NCI-H1417 treated with DMSO at 0.1 percent for 48 hours (cell line): ENCODE data around the gene LIN52.
A peak's percentile ranks its signal among the peaks of the same experiment; 100 is the strongest.

ENCODE experiments used
- DNase-seq: peaks from one replicate; lab custom pipeline; 2025; lab: John Stamatoyannopoulos, UW

Gene LIN52, protein sequence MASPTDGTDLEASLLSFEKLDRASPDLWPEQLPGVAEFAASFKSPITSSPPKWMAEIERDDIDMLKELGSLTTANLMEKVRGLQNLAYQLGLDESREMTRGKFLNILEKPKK

DNA sequence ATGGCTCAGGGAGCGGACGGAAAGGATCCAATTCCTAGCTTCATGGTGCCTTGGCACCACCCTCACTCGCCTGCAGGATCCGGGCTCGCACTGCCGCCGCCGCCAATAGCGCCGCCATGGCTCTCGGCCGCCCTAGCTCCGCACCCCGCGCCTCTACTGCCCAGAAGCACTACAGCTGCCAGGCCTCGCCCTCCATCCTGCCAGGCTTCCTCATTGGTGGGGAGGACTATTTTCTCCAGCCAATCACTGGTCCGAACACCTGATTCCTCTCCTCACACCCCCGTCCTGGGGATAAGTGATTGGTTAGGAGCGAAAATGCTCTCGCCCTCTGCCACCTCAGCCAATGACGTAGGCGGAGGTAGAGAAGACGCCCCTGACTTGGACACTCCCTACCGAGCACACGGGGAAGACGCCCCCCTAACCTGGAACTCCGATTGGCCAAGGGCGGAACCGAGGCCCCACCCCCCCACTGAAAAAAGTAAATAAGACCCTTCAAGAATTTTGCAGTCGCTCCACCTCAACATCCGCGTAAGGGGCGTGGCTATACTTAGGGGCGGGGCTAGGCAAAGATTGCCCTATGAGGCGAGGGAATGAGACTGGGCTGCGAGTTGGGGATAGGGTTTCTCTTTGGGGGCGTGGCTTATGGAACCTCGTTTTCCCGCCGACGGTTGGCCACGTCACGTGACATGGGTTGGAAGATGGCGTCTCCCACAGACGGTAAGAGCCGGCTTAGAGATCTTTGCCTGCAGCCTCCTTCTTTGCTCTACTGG lies at the start of gene LIN52, which contains the start of gene ALDH6A1:
Gene LIN52, plus strand, starts transcription at position 680 of the 770 bp plus-strand sequence. Its CDS starts 19 bp downstream, at position 699.
Gene ALDH6A1, minus strand, starts transcription at position 177 of the 770 bp plus-strand sequence. Its CDS starts 59 bp downstream, at position 118.
- peak; percentile 99 for DNase-seq

DNA sequence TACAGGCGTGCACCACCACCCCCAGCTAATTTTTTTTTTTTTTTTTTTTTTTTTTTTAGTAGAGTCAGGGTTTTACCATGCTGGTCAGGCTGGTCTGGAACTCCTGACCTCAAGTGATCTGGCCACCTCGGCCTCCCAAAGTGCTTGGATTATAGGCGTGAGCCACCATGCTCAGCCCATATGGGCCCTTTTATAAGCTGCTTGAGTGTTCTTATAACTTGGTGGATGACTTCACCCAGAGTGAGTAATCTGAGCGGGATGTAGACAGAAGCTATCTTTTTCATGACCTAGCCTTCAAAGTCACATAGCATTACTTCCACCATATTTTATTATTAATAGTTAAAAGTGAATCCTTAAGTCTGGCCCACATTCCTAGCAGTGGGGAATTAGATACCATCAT lies 49.2 kb upstream of the LIN52 start:
- DNase-seq, result no peak

DNA sequence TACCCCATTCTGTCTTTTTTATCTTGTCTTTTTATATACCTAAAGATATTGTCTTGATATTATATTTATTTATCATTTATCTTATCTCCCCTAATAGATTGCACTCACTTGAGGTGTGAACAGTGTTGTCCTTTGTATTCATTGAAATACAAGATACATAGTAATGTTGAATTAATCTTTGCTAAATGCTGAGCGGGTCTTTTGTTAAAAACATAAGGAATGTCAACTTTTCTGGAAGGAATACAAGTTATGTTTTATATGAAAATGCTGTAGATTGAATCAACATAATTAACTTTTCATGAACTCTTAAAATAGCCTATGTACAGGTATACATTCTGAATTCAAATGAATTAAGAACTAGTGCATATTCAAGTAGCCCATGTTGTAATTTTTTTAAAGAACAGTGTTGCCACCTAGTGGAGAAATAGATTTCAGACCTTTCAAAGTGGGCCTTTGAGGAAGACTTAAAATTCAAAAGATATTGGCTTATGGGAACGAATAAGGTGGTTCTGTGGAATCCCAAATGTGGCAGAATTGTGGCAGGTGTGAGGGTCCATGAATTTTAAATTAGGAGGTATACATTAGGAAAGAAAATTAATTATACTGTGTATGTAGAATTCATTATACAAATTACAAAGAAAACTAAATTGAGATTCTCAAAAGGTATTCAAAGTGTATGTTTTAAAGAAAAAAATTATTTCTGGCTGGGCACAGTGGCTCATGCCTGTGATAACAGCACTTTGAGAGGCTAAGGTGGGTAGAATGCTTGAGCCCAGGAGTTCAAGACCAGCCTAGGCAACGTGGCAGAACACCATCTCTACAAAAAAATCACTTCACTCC lies 46.5 kb upstream of the LIN52 start:
- DNase-seq, result no peak

DNA sequence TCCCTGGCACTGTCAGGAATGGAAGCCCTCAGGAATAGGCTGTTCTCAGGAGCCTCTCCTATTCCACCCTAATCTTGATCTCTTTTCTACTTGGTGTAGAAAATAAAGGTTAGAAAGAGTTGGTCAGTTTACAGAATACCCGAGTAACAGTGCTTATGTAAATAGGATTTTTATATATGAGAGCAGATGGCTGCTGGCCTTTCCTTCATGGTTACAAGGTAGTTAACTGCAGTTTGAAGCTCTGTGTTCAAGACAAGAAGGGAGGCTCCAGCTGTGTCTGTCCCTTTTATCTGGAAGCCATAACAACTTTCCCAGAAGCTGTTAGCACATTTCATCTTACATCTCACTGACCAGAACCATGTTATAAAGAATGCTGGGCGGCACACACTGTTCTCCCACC lies 42.5 kb upstream of the LIN52 start:
- DNase-seq, result no peak

DNA sequence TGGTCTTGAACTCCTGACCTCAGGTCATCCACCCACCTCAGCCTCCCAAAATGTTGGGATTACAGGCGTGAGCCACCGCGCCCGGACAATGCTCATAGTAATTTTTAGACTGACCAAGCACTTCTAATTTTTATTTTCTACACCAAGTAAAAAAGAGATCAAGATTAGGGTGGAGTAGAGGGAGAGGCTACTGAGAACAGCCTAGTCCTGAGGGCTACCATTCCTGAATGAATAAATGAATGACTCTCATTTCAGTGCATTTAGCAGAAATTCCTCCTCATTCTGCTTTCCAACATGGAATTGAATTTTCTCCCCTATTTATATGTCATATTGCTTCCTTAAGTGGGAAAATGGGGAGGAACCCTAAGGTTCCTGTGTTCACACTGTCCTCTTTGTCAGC lies 39.2 kb upstream of the LIN52 start:
- DNase-seq, result no peak

DNA sequence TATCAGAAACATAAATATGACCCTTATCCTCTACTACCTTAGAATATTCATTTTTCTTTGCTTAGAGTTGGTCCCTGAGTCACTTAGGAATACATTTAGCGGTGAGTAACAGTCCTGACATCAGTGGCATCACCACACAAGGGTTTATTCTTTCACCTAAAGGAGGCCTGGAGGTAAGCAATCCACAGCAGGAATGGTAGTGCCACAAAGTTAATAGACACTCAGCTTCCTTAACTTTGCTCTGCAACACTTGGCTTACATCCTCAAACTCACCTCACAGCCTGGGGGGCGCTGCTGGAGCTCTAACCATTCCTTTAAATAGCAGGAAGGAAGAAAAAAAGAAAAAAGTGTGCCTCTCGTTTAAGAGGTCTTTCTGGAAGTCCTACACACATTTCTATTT lies 36.5 kb upstream of the LIN52 start:
- no peak for DNase-seq

DNA sequence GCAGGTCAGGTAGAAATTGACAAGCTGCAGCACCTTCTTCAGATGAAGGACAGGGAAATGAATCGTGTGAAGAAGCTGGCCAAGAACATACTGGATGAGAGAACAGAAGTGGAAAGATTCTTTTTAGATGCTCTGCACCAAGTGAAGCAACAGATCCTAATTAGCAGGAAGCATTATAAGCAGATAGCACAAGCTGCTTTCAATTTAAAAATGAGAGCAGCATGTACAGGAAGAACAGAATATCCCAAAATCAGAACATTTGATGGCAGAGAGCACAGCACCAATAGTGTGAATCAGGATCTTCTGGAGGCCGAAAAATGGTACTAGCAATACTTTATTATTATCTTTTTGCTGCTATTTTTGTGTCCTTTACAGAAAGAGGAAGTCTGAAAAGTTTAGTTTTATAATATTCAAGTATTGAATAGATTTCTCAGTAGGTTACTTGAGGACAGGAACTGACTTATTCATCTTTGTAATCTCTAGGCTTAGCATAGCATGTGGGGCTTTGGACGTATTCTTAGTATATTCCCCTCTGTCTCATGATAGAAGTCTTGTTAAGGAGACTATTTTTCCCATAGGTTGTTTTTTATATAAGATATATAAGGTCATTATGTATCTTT lies 34.8 kb upstream of the LIN52 start:
- no peak for DNase-seq

DNA sequence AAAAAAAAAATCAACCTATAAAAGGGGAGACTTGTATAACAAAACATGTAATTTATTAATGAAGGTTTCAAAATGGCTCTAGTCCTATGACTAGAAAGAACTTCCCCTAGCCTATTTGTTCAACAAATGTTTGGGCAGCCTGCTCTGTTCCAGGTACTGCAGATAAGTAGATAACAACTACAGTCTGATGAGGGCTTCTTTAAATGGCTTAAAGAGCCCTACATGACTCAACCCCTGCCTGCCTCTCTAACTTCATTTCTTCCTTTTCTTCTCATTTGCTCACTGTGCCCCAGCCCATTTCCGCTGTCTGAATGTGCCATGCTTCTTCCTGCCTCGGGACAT lies 22.0 kb upstream of the LIN52 start:
- DNase-seq, result no peak

DNA sequence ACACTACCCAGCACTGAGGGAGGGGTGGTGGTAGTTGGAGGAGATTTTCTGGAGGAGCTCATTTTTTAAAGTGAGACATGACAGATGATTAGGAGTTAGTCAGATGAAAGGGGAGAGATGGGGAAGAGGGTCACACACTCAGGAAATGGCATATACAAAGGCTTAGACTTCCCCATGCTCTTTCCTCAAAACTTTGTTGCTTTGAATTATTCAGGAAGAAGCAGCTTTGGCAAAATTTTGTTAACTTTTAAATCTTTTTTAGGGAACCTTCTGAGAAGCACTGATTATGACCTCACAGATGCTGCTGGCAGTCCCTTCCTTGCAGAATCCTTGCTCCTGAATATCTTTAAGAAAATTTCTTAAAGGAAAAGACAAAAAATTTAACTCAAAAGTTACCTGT lies 20.3 kb upstream of the LIN52 start:
- DNase-seq, result no peak

DNA sequence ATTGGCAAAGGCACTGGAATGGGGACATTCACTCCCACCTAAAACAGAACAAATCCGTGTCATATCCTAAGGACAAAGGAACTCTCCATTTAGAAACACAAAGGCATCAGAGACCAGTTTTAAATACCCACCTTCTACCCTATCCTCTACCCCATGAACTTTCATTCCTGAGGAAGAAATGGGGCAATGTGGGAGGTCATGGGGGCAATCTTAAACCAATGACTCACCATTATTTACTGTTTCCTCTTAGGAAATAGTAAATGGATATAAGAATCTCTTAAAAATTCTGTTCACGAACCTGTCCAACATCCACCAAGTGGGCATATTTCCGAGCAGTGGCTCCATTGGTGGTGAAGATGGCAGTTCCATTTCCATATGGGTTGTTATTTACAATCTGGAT lies 19.9 kb upstream of the LIN52 start:
- DNase-seq, result no peak

DNA sequence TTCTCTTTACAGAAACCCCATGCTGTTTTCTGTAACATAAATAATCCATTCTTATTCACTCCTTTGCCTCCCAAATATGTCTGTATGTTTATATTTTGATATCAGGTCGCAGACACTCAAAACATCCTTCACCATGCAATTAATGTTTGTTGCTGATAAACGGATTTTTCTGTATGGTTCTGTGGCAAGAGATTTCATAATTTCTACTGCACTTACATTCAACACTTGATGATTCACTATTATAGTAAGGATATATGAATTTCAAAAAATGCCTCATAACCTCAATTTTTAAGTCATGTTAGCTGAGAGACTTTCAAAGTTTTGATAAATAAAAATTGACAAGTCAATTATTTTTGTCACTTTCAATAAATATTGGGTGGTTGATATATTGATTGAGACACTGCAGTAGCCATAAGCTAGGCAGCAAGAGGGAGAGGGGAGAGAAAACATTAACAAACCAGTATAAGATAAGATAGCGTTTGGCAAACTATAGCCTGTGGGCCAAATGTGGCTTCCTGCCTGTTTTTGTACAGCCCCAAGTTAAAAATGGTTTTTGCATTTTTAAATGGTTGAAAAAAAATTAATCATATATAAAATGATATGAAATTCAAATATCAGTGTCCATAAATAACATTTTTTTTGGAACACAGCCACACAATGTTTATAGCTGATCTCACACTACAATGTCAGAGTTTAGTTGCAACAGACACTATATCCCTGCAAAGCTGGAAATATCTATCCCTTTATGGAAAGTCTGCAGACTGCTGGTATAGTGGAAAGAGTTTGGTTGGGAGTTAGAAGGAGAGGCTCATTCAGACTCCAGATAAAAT lies 18.8 kb upstream of the LIN52 start:
- no peak for DNase-seq

DNA sequence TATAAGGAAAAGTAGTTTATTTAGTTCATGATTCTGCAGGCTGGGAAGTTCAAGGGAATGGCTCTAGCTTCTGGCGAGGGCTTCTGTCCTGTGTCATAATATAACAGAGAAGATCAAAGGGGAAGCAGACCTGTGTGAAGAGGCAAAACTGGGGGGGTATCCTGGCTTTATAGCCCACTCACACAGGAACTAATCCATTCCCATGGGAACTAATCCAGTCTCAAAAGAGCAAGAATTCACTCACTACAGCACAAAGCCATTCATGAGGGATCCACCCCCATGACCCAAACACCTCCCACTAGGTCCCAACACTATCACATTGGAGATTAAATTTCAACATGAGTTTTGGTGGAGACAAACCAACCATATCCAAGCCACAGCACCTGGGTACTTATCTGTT lies 7.4 kb upstream of the LIN52 start:
- no peak for DNase-seq

DNA sequence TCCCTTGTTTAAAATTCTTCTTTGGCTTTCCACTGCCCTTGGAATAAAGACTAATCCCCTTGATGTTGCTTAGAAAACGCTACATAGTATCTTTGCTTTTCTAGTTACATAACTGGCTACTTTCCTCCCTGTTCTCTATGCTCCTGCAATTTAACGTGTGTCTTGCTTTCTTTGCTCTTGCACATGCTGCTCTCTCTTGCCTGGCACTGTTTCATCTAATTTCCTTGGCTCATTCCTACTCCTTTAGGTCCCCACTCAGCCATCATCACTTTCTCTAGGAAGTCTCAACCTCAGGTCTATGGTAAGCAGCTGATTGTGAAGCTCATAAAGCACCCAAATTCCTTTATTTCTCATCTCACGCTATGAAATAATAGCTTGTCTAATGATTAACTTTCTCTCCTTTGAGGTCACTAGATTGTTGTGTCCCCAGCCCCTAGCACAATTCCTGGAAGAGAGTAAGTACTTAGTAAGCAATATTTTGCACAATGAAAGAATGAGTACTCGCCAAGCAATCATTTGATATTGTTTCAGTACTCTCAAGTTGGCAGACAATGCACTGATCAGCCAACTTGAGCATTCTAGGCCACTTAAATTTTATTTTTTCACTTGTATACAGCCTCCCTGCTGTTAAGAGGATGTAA lies 3.8 kb upstream of the LIN52 start:
- DNase-seq, result no peak

DNA sequence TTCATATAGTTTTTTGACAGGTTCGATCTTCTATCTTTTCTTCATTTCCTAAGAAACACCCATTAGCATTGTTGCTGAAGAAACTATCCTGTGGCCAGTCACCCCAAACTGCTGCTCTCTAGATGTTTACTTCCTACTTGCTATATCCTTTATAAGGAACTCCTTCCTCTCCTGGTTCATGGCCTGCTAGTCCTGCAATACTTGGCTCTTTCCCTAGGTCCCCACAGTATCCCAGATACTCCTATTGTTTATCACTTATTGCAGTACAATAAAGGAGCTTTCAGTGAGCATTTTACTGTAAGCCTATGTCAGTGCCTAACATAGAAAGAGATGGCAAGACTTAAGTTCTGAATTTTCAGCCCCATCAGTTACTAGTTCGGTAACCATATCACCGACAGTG lies 3.3 kb upstream of the LIN52 start:
- no peak for DNase-seq

DNA sequence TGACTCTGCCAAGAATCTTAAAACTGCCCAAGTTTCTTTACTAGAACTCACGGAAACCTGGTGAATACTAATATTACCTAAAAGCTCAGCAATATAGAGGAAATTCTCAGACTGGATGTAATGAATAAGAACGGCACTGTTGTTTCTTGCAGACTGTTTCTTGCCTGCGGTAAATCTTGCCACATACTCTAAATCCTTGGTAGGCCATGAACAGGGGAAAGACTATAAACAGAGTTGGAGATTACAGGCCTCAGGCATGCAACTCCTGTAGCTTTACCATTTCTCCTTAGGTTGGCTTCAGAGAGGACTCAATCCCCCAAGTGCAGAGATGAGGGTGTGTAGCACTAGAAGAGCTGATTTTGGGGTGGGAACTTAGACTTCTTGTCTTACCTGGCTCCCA lies 1.6 kb upstream of the LIN52 start:
- no peak for DNase-seq

DNA sequence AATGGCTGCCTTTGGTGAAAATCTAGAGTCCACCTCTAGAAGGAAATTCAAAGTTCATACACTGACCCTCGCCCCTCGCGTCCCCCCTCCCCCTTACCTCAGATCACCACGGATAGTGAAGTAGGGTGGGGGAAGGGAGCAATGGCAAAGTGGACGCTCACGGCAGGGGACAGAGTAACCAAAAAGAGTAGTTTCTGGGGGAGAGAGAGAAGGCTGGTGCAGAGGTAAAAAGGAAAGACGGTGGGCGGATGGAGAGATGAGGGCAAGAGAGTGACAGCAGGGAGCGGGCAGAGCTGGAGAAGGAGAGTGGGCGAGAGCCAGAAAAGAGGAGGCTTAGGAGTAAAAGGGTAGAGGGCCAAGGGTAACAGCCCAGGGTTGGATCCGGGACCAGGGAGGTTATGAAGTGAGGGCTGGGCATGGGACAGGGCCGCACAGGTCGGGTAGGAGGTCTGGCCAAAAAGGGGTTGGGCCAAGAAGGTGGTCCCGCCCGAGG lies 926 bp upstream of the LIN52 start:
- no peak for DNase-seq

DNA sequence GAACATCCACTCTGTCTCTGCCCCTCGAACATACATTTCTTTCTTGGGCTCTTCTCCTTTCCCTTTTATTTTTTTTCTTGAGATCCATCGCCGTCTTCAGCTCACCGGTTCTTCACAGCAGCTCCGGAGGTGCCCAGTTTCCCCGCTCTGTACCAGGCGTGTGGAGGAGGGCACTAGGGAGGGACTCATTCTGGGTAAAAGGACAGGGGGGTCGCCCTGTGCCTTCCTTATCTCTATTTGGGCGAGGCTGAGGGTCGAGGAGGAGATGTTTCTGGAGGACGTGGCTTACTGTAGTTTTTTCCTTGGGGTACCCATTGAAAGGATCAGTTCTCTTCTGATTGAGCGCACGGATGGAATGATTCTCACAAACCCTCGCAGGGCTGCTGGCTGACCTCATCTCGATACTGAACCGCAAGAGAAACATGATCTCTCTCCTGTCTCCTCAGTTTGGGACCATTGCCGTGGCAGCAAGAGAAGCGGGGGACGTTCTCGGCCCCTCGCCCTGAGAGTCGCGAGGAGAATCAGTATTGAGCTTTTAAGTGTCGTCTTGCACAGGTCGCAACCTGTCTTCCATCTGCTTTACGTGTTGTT lies 386 bp downstream of the LIN52 start:
- DNase-seq, result no peak

DNA sequence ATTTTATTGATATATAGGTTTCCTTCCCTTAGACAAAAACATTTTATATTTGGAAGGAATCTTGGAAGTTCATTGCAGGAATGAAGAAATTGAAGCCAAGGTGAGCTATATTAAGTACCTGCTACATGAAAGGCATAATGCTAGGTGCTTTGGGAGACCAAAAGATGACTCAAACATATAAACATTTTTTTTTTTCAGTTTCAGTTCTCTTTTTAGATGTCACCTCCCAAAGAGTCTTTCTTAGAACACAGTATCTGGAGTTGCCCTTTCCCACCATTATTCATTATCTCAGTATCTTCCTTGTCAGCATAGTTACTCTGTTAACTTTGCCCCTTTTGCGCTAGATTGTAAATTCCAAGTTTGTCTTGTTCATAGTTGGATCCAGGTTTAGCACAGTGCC lies 1.1 kb downstream of the LIN52 start:
- no peak for DNase-seq

DNA sequence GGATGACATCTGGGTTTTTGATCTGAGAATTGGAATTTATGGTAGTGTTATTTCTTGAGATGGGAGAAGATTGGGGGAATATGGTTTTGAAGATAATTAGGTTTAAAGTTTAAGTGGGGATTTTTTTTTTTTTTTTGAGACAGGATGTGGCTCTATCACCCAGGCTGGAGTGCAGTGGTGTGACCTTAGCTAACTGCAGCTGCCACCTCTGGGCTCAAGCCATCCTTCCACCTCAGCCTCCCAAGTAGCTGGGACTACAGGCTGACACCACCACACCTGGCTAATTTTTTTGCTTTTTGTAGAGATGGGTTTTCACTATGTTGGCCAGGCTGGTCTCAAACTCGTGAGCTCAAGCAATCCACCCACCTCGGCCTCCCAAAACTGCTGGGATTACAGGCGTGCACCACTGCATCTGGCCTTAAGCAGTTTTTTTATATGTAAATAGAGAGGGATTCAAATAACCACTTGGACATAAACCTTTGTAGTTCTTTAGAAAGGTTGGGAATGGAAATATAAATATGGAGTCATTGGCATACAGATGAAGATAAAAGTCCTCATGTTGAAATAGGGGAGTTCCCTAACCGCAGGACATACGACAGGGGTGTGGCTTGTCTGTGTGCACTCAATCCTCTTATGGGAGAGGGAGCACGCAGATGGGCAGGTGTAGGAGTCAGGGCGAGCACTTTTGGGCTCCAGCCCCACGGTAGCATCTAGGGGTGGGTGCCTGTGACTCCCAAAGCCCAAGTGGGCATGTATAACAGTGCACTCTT lies 4.7 kb downstream of the LIN52 start:
- no peak for DNase-seq

DNA sequence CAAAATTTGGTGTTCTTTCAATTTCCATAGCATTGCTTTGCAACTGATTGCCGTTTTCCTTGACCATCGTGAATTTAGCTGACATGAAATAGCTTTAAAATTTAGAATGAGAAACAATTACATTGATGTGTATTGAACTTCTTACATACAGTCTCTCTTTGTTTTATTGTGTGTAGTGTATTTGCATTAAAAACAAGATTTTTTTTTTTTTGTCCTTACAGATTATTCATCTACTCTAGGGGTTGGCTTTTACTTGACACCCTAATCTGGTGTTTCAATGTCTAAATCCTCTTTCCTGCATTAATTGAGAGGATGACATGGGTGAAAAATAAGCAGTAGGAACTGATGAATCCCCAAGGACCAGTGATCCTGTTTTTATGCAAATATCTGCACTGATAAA lies 20.6 kb downstream of the LIN52 start:
- DNase-seq, result no peak
